Peyer's patch (tissue), 4 donors: ENCODE data around the gene VNN1. TPM values are rescaled to one million over a fixed set of nuclear protein-coding genes. Genes with fewer than 3 reads are reported as not detected.
A peak's percentile ranks its signal among the peaks of the same experiment; 100 is the strongest.

Experiments
- DNase-seq, 3 donors: peaks; one replicate each; pipeline ENCODE4 v3.0.0-alpha.2; 2017 to 2019
- H3K27ac ChIP-seq, 4 donors: fragments of 200-600 bp; sonication (generic); one replicate each; pipeline ENCODE4 v1.5.1; 2016 to 2019
- H3K27me3 ChIP-seq, 2 donors: fragments of 200-600 bp; sonication (generic); one replicate each; pipeline ENCODE4 v1.5.1; 2019
- H3K36me3 ChIP-seq, 3 donors: fragments of 200-600 bp; sonication (generic); one replicate each; pipeline ENCODE4 v1.5.1; 2016 to 2019
- H3K4me1 ChIP-seq, 4 donors: fragments of 200-600 bp; sonication (generic); one replicate each; pipeline ENCODE4 v1.5.1; 2016 to 2019
- H3K4me3 ChIP-seq, 4 donors: fragments of 200-600 bp; sonication (generic); 1 replicate in 3 of 4; 2 replicates in 1 of 4; pipeline ENCODE4 v1.5.1; 2016 to 2019; ENCODE audit warnings: mild to moderate bottlenecking in 1 of 4
- H3K9me3 ChIP-seq, 4 donors: fragments of 200-600 bp; sonication (generic); one replicate each; pipeline ENCODE4 v1.5.1; 2016 to 2019; ENCODE audit warnings: mild to moderate bottlenecking in 1 of 4
- CTCF ChIP-seq, 6 experiments: fragments of 450-650 bp in 4 of 6; fragments of 200-600 bp in 2 of 6; sonication (generic) in 1 of 6; IDR thresholded peaks; one replicate each; pipeline ENCODE4 v1.5.1; 2017 to 2019; ENCODE audit warnings: antibody characterized with exemption in 6 of 6, mild to moderate bottlenecking in 3 of 6, moderate library complexity in 1 of 6
- POLR2A ChIP-seq, 2 donors: fragments of 450-650 bp; IDR thresholded peaks; one replicate each; pipeline ENCODE4 v1.5.1; 2017; ENCODE audit warnings: antibody characterized with exemption in 2 of 2, mild to moderate bottlenecking in 2 of 2, moderate library complexity in 2 of 2
- total RNA-seq, 4 donors: library from RNA; depleted of rRNA; stranded (reverse); fragments of >200 nt; gene quantifications; one replicate each; pipeline ENCODE4 v1.1.0, GENCODE V29; 2016

Gene VNN1
- total RNA-seq, 4 donors from 2014 or later = 4.1 to 296 (median 96.2) TPM

- no peak overlapping the region for H3K4me3 ChIP-seq
- TF ChIP-seq CTCF (IDR thresholded peaks at IDR 0.05) = no peak
- TF ChIP-seq POLR2A (IDR thresholded peaks at IDR 0.05) = no peak
- H3K27me3 ChIP-seq = no peaks in the 10 kb centered on the region
- no peaks in the 10 kb centered on the region for H3K36me3 ChIP-seq
- H3K27ac ChIP-seq = no peak overlapping the region
- no peaks in the 10 kb centered on the region for H3K9me3 ChIP-seq
- no peak for DNase-seq
- no peaks in the 10 kb centered on the region for H3K4me1 ChIP-seq
These were observed 51.9 kb downstream of the VNN1 start for GRCh38 chr6:132661906-132662305.

GRCh38 chr6:132659082-132659481 is 54.8 kb downstream of the VNN1 start, which contains the start of gene TAAR1:
TAAR1 (minus strand) TSS chr6:132659182; CDS start chr6:132646003, 13,179 bp downstream.
- no peaks in the 10 kb centered on the region for H3K36me3 ChIP-seq
- no peak for TF ChIP-seq CTCF (IDR thresholded peaks at IDR 0.05)
- no peak for TF ChIP-seq POLR2A (IDR thresholded peaks at IDR 0.05)
- no peak within 1 kb of the TSS for H3K27ac ChIP-seq
- H3K4me3 ChIP-seq = no peak within 1 kb of the TSS
- H3K9me3 ChIP-seq = no peaks in the 10 kb centered on the region
- no peaks in the 10 kb centered on the region for H3K27me3 ChIP-seq
- no peaks in the 10 kb centered on the region for H3K4me1 ChIP-seq
- no peak for DNase-seq

- DNase-seq = no peak
- no peak overlapping the region for H3K27ac ChIP-seq
- no peaks in the 10 kb centered on the region for H3K4me1 ChIP-seq
- no peaks in the 10 kb centered on the region for H3K36me3 ChIP-seq
- no peaks in the 10 kb centered on the region for H3K27me3 ChIP-seq
- H3K4me3 ChIP-seq = no peak overlapping the region
- no peaks in the 10 kb centered on the region for H3K9me3 ChIP-seq
- TF ChIP-seq POLR2A (IDR thresholded peaks at IDR 0.05) (no peak), CTCF (IDR thresholded peaks at IDR 0.05) (no peak)
These were observed 62.8 kb downstream of the VNN1 start for GRCh38 chr6:132651062-132651461.

GRCh38 chr6:132650429-132650828 is 63.4 kb downstream of the VNN1 start:
- no peaks in the 10 kb centered on the region for H3K9me3 ChIP-seq
- H3K27ac ChIP-seq = no peak overlapping the region
- no peak for TF ChIP-seq CTCF (IDR thresholded peaks at IDR 0.05)
- H3K4me3 ChIP-seq = no peak overlapping the region
- no peaks in the 10 kb centered on the region for H3K36me3 ChIP-seq
- H3K27me3 ChIP-seq = no peaks in the 10 kb centered on the region
- H3K4me1 ChIP-seq = no peaks in the 10 kb centered on the region
- DNase-seq = no peak

- Histone ChIP-seq H3K4me3 (no peak overlapping the region), H3K36me3 (no peaks in the 10 kb centered on the region), H3K4me1 (no peaks in the 10 kb centered on the region), H3K9me3 (no peaks in the 10 kb centered on the region), H3K27ac (no peak overlapping the region), H3K27me3 (no peaks in the 10 kb centered on the region)
- DNase-seq = no peak
- TF ChIP-seq POLR2A (IDR thresholded peaks at IDR 0.05) = no peak
- no peak for TF ChIP-seq CTCF (IDR thresholded peaks at IDR 0.05)
These were observed 65.0 kb downstream of the VNN1 start for GRCh38 chr6:132648828-132649227.

- Histone ChIP-seq H3K27ac (peak overlapping the region in 1 of 4 donors; percentile 8), H3K27me3 (no peaks in the 10 kb centered on the region), H3K4me3 (no peak overlapping the region), H3K9me3 (no peaks in the 10 kb centered on the region), H3K4me1 (no peaks in the 10 kb centered on the region), H3K36me3 (no peaks in the 10 kb centered on the region)
- TF ChIP-seq CTCF (IDR thresholded peaks at IDR 0.05) (no peak), POLR2A (IDR thresholded peaks at IDR 0.05) (no peak)
- no peak for DNase-seq
These were observed 65.5 kb downstream of the VNN1 start for GRCh38 chr6:132648356-132648755.
